ENCODE measurements around the gene ZNF888.
"Not testable (repeated sequence)": the region's sequence is repeated elsewhere in the genome, so short reads cannot be mapped to it uniquely, and the experiment has no call there.

The ZNF888 gene

GRCh38 chr19:52889931-52890330 is 33.3 kb downstream of the ZNF888 start:
- peak overlapping the region; percentile 2 for H3K27ac Mint-ChIP-seq
- no peaks in the 10 kb centered on the region for H3K27me3 Mint-ChIP-seq (ENCODE audit: low read depth, poor library complexity)
- H3K36me3 Mint-ChIP-seq (ENCODE audit: low read depth) = peaks cover 80% of the 10 kb centered on the region
- TF ChIP-seq CTCF (IDR thresholded peaks at IDR 0.05) = no peak
- DNase-seq = no peak
- no peak overlapping the region for H3K4me3 Mint-ChIP-seq
- peaks cover 15% of the 10 kb centered on the region for H3K9me3 Mint-ChIP-seq
- peaks cover 12% of the 10 kb centered on the region for H3K4me1 Mint-ChIP-seq

- Mint-ChIP-seq H3K4me3 (no peak overlapping the region), H3K36me3 (ENCODE audit: low read depth) (peaks cover 82% of the 10 kb centered on the region), H3K9me3 (peaks cover 19% of the 10 kb centered on the region)
Observed at GRCh38 chr19:52889076-52889475, 34.2 kb downstream of the ZNF888 start.

GRCh38 chr19:52880895-52881389 is 42.3 kb downstream of the ZNF888 start:
- Mint-ChIP-seq H3K9me3 (peaks cover 80% of the 10 kb centered on the region), H3K4me3 (no peak overlapping the region), H3K36me3 (ENCODE audit: low read depth) (peaks cover 87% of the 10 kb centered on the region)

More at GRCh38 chr19:52889076-52889475, 34.2 kb downstream of the ZNF888 start:
- peaks cover 7% of the 10 kb centered on the region for H3K4me1 Mint-ChIP-seq
- no peaks in the 10 kb centered on the region for H3K27me3 Mint-ChIP-seq (ENCODE audit: low read depth, poor library complexity)
- no peak for DNase-seq
- H3K27ac Mint-ChIP-seq = no peak overlapping the region
- no peak for TF ChIP-seq CTCF (IDR thresholded peaks at IDR 0.05)

GRCh38 chr19:52872996-52873395 is 50.2 kb downstream of the ZNF888 start:
- Mint-ChIP-seq H3K36me3 (ENCODE audit: low read depth) (peaks cover 22% of the 10 kb centered on the region), H3K9me3 (peaks cover 16% of the 10 kb centered on the region)
- DNase-seq; H3K27me3 Mint-ChIP-seq (ENCODE audit: low read depth, poor library complexity); H3K4me1 Mint-ChIP-seq; H3K27ac Mint-ChIP-seq; H3K4me3 Mint-ChIP-seq: not testable (repeated sequence)

More at GRCh38 chr19:52880895-52881389, 42.3 kb downstream of the ZNF888 start:
- DNase-seq = no peak
- no peak overlapping the region for H3K27ac Mint-ChIP-seq
- no peak for TF ChIP-seq CTCF (IDR thresholded peaks at IDR 0.05)
- no peaks in the 10 kb centered on the region for H3K4me1 Mint-ChIP-seq
- H3K27me3 Mint-ChIP-seq (ENCODE audit: low read depth, poor library complexity) = no peaks in the 10 kb centered on the region

- DNase-seq = no peak
- no peak for TF ChIP-seq CTCF (IDR thresholded peaks at IDR 0.05)
- Mint-ChIP-seq H3K27ac (no peak overlapping the region), H3K36me3 (ENCODE audit: low read depth) (peaks cover 15% of the 10 kb centered on the region), H3K4me1 (no peaks in the 10 kb centered on the region), H3K9me3 (peaks cover 3% of the 10 kb centered on the region), H3K27me3 (ENCODE audit: low read depth, poor library complexity) (peaks cover 6% of the 10 kb centered on the region), H3K4me3 (no peak overlapping the region)
Observed at GRCh38 chr19:52871466-52871865, 51.8 kb downstream of the ZNF888 start.

- peaks cover 11% of the 10 kb centered on the region for H3K36me3 Mint-ChIP-seq (ENCODE audit: low read depth)
- DNase-seq; H3K27ac Mint-ChIP-seq; H3K9me3 Mint-ChIP-seq; H3K4me1 Mint-ChIP-seq; H3K27me3 Mint-ChIP-seq (ENCODE audit: low read depth, poor library complexity); H3K4me3 Mint-ChIP-seq: not testable (repeated sequence)
Observed at GRCh38 chr19:52868031-52868430, 55.2 kb downstream of the ZNF888 start.

GRCh38 chr19:52857378-52858191 is 65.6 kb downstream of the ZNF888 start, which contains the start of gene ZNF468:
Gene ZNF468 (minus strand): TSS chr19:52857619. CDS start chr19:52854272, 3,347 bp downstream.
- DNase-seq = peak; percentile 75

GRCh38 chr19:52856540-52857377 is 66.5 kb downstream of the ZNF888 start:
- Mint-ChIP-seq H3K36me3 (ENCODE audit: low read depth) (peaks cover 30% of the 10 kb centered on the region), H3K27me3 (ENCODE audit: low read depth, poor library complexity) (peaks cover 10% of the 10 kb centered on the region), H3K4me3 (peak overlapping the region; percentile 90), H3K4me1 (peaks cover 30% of the 10 kb centered on the region)
- peak; percentile 14 for DNase-seq
- not testable (repeated sequence) for H3K9me3 Mint-ChIP-seq, H3K27ac Mint-ChIP-seq

More at GRCh38 chr19:52857378-52858191, 65.6 kb downstream of the ZNF888 start, which contains the start of gene ZNF468:
- peaks cover 30% of the 10 kb centered on the region for H3K4me1 Mint-ChIP-seq
- H3K27me3 Mint-ChIP-seq (ENCODE audit: low read depth, poor library complexity) = peaks cover 10% of the 10 kb centered on the region
- H3K36me3 Mint-ChIP-seq (ENCODE audit: low read depth) = peaks cover 26% of the 10 kb centered on the region
- H3K27ac Mint-ChIP-seq = peak within 1 kb of the TSS; percentile 36
- peak within 1 kb of the TSS; percentile 90 for H3K4me3 Mint-ChIP-seq
- not testable (repeated sequence) for H3K9me3 Mint-ChIP-seq
